Activated CD4-positive, alpha-beta memory T cell treated with anti-CD3 and anti-CD28 coated beads, Interleukin-2, amount 10 ng/mL, durations not matched to agents 7 days and 5 days (primary cell): ENCODE measurements around the gene SEC23B. TPM values are rescaled to one million over a fixed set of nuclear protein-coding genes. Genes with fewer than 3 reads are reported as not detected.

Source experiments
- total RNA-seq, 2 experiments: library from RNA; stranded (reverse); gene quantifications; one replicate each; pipeline ENCODE4 v1.2.3, GENCODE V29; 2021

SEC23B gene
- total RNA-seq, 2 experiments from 2014 or later = 95.2 to 101 TPM

Other genes with a start within 250 kb of the SEC23B start
- 10 to 100 TPM in 1 of 2 experiments, 1 to 10 TPM in 1; 8.4 to 10.2 TPM for gene ZNF133, start 219.4 kb upstream of the SEC23B start, total RNA-seq
- gene DZANK1, start 40.9 kb upstream of the SEC23B start, total RNA-seq = 1 to 10 TPM; 1.4 to 1.5 TPM
- 10 to 100 TPM in 1 of 2 experiments, 1 to 10 TPM in 1; 7.7 to 10.1 TPM for gene POLR3F, start 40.5 kb upstream of the SEC23B start, total RNA-seq
- 10 to 100 TPM; 18.0 to 20.4 TPM for gene RBBP9, start 10.7 kb upstream of the SEC23B start, total RNA-seq
- gene SMIM26, start 59.5 kb downstream of the SEC23B start, total RNA-seq = 10 to 100 TPM; 61.4 to 64.7 TPM
- gene DTD1, start 80.1 kb downstream of the SEC23B start, total RNA-seq = 10 to 100 TPM; 28.6 to 33.4 TPM